Esophagus mucosa (tissue), 1 donor: Measurements from ENCODE around the gene OLA1. TPM values are rescaled to one million over a fixed set of nuclear protein-coding genes. Genes with fewer than 3 reads are reported as not detected.

Source experiments
- ATAC-seq: fragments of 200-7000 bp; cut with Tn5 transposase; one replicate; pipeline ENCODE4 v1.9.1; 2020
- total RNA-seq: library from RNA; stranded (reverse); gene quantifications from one replicate; pipeline ENCODE4 v1.2.4, GENCODE V29; 2023
- donor health status: DM: yes; HTN: yes; CAD: no.

The OLA1 gene
- total RNA-seq, 1 donor from 2014 or later = 74.7 TPM

- peak; percentile 80 for ATAC-seq
Observed at GRCh38 chr2:174059884-174060244, 188.5 kb downstream of the OLA1 start.

GRCh38 chr2:174059178-174059883, 189.0 kb downstream of the OLA1 start:
- peak; percentile 82 for ATAC-seq

DNA sequence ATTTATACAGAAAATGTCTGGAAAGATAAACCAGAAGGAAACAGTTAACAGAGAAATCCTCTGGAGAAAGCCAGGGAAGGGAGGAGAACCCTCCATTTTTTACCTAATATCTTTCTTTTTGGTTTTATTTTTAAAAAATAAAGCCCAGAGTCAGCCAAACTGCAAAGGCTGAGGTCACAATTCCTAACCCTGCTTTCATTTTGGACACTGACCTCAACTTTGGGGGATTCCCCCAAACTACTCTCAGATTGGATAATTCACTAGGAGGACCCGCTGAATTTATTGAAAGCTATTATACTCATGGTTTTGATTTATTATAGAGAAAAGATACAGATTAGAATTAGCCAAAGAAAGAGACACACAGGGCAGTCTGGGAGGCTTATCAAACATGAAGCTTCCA, 189.9 kb downstream of the OLA1 start:
- no peak for ATAC-seq

DNA sequence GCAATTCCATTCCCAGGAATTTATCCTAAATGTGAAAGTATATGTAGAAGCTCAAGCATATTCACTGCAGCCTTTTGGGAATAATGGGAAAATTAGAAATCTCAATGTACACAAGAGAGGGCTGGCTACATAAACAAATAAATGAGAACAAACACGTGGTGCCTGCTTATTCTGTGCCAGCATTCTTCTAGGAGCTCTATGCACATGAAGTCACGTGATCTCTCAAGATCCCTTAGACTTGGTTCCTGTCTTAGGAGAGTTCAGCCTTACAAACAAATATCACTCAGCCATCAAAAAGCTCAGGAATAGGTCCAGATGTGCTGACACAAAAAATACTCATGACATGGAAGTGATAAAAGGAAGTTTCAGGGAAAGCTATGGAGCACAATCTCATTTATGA, 190.3 kb downstream of the OLA1 start:
- ATAC-seq = no peak

GRCh38 chr2:174054926-174055325, 193.4 kb downstream of the OLA1 start:
- no peak for ATAC-seq

GRCh38 chr2:174053355-174054151, 194.8 kb downstream of the OLA1 start:
- ATAC-seq = peak; percentile 62

DNA sequence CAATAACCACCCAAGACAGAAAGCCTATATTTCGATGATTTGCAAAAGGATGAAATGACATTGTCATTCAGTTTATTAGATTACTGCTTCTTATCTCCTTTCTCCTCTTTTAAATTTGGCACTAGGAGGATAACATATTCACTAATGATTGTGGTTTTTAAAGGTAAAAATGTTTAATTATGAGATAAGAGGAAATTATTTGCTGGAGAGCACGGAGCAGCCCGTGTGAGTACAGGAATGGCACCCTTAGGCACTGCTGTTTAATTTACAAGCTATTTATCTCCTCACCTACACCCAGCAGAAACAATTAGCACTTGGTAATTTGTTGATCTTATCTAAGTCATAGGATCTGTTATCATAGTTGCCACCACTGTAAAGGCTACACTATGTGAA, 195.8 kb downstream of the OLA1 start:
- no peak for ATAC-seq

DNA sequence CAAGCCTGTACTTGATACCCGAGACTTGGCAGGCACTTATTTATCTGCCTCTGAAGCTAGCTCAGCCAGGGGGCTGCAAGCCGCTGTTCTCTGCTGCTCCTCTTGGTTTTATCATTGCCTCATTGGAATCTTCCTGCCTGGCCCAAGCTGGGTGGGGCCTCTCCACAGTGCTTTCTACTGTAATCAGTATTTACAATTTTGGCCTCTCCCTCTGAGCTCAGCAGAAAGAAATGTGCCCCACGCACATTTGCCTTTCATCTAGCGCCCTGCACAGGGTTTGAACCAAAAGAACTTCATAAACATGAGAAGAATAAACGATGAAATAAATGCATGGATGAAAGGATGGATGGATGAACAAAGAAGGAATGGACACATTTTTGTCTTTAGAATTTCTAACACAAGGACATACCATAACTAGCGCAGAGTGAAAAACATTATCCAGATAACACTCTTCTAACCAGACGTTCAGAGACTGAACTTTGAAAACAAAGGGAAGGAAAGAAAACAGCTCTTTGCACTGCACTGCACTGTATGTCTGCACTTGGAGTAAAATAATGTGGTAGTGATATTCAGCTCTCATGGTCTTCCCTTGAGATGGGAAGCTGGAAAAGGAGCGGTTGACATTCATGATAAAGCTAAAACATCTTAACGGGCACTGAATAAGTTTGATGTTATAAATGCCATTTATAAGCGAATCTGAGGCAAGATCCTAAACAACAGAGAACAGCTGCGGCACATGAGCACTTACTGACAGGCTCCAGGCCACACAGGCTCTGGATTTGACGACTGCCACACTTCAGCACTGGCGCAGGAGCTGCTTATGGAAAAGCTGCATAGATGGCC, 196.4 kb downstream of the OLA1 start:
- peak; percentile 81 for ATAC-seq

DNA sequence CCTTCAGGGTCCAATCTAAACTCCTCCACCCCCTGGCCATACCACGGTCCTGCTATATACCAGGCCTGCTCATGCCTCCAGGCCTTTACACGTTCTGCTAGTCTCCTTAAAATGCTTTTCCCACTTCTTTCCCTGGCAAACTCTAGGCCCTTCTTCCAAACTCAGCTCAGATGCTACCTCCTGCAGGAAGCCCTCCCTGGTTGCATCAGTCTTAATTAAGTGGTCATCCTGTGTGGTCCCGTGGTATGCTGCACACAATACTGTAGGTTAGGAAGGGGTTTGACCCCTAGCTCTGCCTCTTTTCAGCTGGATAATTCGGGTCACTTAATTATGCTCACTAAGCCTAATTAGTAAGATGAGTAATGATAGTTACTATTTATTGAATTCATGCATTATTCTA, 197.3 kb downstream of the OLA1 start:
- no peak for ATAC-seq

DNA sequence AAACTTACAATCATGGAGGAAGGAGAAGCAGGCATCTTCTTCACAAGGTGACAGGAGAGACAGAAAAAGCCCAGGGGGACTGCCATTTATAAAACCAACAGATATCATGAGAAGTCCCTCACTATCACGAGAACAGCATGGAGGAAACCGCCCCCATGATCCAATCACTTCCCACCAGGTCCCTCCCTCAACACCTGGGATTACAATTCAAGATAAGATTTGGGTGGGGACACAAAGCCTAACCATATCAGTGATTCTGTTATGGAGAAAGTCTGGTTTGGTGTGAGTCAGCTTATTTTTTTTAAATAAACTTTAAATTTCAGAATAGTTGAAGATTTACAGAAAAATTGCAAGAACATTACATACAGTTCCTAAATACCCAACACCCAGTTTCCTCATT, 198.4 kb downstream of the OLA1 start:
- ATAC-seq = no peak

GRCh38 chr2:174048243-174048642, 200.1 kb downstream of the OLA1 start:
- no peak for ATAC-seq

- ATAC-seq = no peak
Observed at GRCh38 chr2:174047746-174048145, 200.6 kb downstream of the OLA1 start.

GRCh38 chr2:174046172-174046571, 202.2 kb downstream of the OLA1 start:
- no peak for ATAC-seq

GRCh38 chr2:174044556-174044955, 203.8 kb downstream of the OLA1 start:
- ATAC-seq = no peak

DNA sequence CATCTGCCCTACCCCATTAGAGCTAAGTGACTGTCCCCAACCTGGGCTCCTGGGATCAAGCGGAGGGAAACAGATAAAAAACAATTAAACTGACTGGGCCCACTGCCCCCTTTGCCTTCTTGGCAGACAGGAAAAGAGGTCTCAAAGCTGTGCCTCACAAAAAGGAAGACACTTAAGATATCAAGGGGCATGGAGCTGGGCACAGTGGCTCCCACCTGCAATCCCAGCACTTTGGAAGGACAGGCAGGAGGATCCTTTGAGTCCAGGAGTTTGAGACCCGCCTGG, 208.0 kb downstream of the OLA1 start:
- ATAC-seq = no peak

DNA sequence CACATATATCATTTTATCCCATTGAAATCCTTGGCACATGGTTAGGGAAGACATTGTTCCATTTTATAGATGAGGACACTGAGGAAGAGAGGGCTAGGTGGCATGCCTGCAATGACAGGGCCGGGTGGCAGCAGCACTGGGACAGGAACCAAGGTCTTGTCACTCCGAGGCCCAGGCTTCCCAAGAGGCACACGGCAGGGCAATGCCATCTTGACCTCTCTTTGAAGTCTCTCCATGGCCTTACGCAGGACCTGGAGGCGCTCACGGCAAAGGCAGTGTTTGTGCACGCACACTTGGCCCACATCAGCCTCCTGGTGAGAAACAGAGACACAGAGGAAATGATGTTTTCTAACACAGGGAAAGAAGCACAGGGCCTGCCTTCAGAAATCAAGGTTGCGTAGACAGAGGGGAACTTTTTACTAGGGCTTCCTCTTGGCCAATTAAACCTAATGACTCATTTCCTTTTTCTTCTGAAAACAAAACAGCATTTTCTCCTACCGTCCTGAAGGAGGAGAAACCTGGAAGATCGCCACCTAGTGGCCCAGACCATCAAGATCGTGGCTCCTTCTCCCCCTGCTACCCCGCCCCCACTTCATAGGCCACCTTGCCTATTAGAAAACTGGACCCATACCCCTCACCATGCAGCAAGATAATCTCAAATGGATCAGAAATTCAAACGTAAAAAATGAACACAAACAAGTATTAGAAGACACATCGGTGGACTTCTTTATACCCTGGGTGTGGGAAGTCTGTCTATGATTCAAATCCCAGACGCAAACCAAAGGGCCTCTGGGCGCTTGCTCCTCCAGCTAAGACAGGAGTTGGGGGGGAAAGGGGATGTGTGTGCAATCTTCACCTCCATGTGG, 208.5 kb downstream of the OLA1 start:
- peak; percentile 88 for ATAC-seq

GRCh38 chr2:174038462-174038861, 209.9 kb downstream of the OLA1 start:
- no peak for ATAC-seq

DNA sequence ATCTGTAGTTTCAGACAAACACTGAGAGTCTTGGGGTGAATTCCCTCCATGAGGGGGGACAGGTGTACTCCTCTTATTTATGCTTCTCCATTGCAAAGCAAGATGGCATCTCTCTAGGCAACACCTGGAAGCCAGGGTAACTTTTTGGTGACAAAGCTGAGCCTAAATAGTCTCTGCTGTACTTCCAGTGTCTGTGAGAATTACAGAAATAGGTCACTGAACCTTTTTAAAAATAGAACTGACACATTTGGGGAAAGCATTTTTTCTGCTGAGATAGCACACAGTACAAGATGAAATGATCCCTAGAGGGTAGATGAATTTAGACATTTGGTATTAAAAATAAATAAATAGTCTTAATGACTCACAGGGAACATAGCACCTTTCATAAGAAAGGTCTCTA, 211.5 kb downstream of the OLA1 start:
- ATAC-seq = no peak

- peak; percentile 71 for ATAC-seq
Observed at GRCh38 chr2:174035981-174036742, 212.2 kb downstream of the OLA1 start.

DNA sequence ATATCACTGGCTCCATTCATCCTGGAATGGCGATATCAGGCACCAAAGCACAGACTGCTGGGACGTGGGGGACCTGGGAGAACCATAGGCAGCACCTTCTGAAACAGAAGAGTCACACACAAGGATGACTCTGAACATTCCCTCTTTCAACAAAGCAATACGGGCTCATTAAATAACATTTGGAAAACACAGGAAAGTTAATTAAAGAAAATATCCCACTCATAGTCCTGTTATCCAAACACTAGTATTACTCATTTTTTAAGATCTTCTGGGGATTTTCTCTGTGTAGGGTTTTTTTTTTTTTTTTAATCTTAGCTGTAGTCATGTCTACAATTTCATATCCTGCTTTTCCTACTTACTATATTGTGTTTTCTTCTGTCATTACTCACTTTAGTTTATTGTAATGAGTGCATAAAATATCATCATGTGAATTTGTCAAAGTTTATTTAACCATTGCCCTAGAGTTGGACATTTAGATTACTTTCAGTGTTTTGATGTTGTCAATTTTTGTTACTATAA, 213.2 kb downstream of the OLA1 start:
- no peak for ATAC-seq

- no peak for ATAC-seq
Observed at GRCh38 chr2:174033163-174033550, 215.2 kb downstream of the OLA1 start.

DNA sequence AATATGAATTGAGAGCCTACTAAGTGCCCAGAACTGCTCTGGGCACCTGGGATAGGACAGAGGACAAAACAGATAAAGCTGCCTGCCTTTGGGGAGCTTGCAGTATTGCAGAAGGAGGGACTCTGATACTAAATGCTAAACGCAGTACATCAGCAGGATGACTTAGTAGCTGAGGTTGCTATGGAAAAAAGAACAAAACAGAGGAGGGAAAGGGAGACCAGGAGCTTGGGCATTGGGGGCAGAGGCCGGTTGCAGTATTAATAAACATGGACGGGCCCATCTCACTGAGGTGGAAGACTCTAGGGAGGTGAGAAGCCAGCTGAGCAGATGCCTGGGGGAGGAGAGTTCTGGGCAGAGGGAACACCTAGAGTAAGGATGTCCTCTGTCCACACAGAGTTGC, 217.1 kb downstream of the OLA1 start:
- ATAC-seq = no peak
